Measurements from ENCODE around the gene NR4A3.

- TF ChIP-seq ELF4 (IDR thresholded peaks at IDR 0.05) (no peak), SUZ12 (IDR thresholded peaks at IDR 0.05) (no peak), ARNT (IDR thresholded peaks at IDR 0.05) (no peak), HDGF (IDR thresholded peaks at IDR 0.05; ENCODE audit: borderline replicate concordance) (no peak), BHLHE40 (IDR thresholded peaks at IDR 0.05; ENCODE audit: borderline replicate concordance) (no peak), FOXM1 (IDR thresholded peaks at IDR 0.05; ENCODE audit: borderline replicate concordance) (no peak), TARDBP (IDR thresholded peaks at IDR 0.05) (no peak)
These were observed 89.9 kb downstream of the NR4A3 start for GRCh38 chr9:99911600-99911999.

All from HEK293T (cell line).